Measurements from ENCODE around the gene WDR6.

DNA sequence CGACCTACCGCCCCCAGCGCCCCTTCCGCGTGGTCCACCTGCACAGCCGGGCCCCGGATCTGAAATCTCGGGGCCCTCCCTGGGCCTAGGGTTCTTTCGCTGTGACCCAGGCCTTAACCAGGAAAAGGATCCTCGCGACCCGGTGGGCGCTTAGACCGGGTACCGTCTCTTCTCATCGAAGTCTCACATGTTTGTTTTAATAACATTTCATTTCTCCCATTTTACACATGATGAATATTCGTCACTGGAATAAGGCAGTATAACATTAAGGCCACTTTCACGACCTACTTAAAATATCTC, 11.5 kb downstream of the WDR6 start:
- no peak for TF ChIP-seq EZH2 (IDR thresholded peaks at IDR 0.05; ENCODE audit: low read length, missing control alignments)
- TF ChIP-seq, protein P1, sequence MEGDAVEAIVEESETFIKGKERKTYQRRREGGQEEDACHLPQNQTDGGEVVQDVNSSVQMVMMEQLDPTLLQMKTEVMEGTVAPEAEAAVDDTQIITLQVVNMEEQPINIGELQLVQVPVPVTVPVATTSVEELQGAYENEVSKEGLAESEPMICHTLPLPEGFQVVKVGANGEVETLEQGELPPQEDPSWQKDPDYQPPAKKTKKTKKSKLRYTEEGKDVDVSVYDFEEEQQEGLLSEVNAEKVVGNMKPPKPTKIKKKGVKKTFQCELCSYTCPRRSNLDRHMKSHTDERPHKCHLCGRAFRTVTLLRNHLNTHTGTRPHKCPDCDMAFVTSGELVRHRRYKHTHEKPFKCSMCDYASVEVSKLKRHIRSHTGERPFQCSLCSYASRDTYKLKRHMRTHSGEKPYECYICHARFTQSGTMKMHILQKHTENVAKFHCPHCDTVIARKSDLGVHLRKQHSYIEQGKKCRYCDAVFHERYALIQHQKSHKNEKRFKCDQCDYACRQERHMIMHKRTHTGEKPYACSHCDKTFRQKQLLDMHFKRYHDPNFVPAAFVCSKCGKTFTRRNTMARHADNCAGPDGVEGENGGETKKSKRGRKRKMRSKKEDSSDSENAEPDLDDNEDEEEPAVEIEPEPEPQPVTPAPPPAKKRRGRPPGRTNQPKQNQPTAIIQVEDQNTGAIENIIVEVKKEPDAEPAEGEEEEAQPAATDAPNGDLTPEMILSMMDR (conservative IDR thresholded peaks at IDR 0.05 in 1 of 2, IDR thresholded peaks at IDR 0.05 in 1 of 2; ENCODE audit: low read depth in 1 of 2, low read length in 2 of 2): no peak

Measured in fibroblast of lung (primary cell).